ENCODE data around the gene USP10. TPM values are rescaled to one million over a fixed set of nuclear protein-coding genes. Genes with fewer than 3 reads are reported as not detected.
A peak's percentile ranks its signal among the peaks of the same experiment; 100 is the strongest.

The USP10 gene
- total RNA-seq, 4 donors from 2014 or later = 49.1 to 70.2 (median 60.0) TPM

DNA sequence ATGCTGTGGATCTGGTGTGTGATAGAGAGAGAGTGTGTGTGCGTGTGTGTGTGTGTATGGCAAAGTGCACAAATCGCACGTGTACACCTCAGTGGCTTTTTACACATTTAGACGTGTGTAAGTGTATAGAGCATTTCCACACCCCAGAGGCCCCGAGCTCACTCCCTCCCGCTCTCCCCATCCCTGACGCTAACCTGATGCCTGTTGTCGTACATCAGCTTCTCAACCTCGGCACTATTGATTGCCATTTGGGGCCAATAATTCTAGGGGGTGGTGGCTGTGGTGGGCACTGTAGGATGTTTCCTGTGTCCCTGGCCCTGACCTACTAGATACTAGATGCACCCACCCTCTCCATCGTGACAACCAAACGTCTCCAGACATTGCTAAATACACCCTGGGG lies 89.6 kb downstream of the USP10 start:
- no peaks in the 10 kb centered on the region for H3K9me3 ChIP-seq
- no peak overlapping the region for H3K27ac ChIP-seq
- 76 to 89% methylated on average over 7 to 9 of the region's 11 CpGs for WGBS, 2 donors (ENCODE audit: low coverage in 1 of 2)
- TF ChIP-seq, protein P1, sequence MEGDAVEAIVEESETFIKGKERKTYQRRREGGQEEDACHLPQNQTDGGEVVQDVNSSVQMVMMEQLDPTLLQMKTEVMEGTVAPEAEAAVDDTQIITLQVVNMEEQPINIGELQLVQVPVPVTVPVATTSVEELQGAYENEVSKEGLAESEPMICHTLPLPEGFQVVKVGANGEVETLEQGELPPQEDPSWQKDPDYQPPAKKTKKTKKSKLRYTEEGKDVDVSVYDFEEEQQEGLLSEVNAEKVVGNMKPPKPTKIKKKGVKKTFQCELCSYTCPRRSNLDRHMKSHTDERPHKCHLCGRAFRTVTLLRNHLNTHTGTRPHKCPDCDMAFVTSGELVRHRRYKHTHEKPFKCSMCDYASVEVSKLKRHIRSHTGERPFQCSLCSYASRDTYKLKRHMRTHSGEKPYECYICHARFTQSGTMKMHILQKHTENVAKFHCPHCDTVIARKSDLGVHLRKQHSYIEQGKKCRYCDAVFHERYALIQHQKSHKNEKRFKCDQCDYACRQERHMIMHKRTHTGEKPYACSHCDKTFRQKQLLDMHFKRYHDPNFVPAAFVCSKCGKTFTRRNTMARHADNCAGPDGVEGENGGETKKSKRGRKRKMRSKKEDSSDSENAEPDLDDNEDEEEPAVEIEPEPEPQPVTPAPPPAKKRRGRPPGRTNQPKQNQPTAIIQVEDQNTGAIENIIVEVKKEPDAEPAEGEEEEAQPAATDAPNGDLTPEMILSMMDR (IDR thresholded peaks at IDR 0.05) = no peak
- TF ChIP-seq POLR2A (IDR thresholded peaks at IDR 0.05) (no peak), POLR2AphosphoS5 (IDR thresholded peaks at IDR 0.05) (no peak), EP300 (IDR thresholded peaks at IDR 0.05) (no peak)
- ATAC-seq = no peak
- no peaks in the 10 kb centered on the region for H3K27me3 ChIP-seq
- peaks cover 0 to 28% (median 15%) of the 10 kb centered on the region in 3 donors for H3K4me1 ChIP-seq
- no peak overlapping the region for H3K4me3 ChIP-seq
- H3K36me3 ChIP-seq = no peaks in the 10 kb centered on the region

DNA sequence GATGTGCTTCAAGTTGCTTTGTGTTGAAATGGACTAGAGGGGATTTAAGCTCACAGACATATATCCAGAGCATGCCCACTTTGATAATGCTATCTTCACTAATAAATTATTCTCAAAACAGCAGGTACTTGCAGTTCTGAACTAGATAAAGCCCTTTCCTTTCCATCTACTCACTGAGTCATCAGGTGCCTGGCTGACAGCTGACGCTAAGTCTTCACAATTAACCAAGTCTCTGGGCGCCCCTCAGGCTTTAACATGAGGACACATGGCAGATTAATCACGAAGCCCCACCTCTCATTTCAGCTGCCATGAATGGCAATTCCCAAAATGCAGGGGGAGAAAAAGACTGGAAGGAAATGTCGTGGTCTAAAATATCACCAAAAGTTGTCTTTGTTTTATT lies 90.5 kb downstream of the USP10 start:
- H3K27ac ChIP-seq = no peak overlapping the region
- WGBS, 2 donors (ENCODE audit: low coverage in 1 of 2) = 93 to 100% methylated on average over 1 to 4 of the region's 4 CpGs
- H3K36me3 ChIP-seq = no peaks in the 10 kb centered on the region
- peaks cover 0 to 35% (median 22%) of the 10 kb centered on the region in 3 donors for H3K4me1 ChIP-seq
- H3K9me3 ChIP-seq = no peaks in the 10 kb centered on the region
- no peaks in the 10 kb centered on the region for H3K27me3 ChIP-seq
- ATAC-seq = no peak
- no peak overlapping the region for H3K4me3 ChIP-seq
- no peak for TF ChIP-seq POLR2A (IDR thresholded peaks at IDR 0.05)
- TF ChIP-seq, protein P1 (IDR thresholded peaks at IDR 0.05) = no peak
- TF ChIP-seq POLR2AphosphoS5 (IDR thresholded peaks at IDR 0.05) = no peak

DNA sequence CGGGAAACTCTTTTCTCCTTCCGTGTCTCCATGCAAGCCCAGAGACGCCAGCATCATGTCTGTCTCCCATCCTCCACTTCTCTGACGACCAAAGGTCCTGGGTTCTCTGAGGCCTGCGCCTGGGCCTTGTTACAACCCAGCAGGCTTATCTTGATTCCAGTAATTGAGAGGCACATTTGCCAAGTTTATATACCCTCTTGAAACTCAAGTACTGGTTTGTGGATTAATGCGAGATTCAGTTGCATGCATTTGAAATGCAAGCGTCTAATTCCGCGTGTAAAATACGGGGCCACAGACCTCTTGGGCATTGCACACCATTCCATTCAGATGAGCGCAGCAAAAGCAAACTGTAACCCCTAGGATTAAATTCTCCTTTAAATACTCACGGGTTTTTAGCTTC lies 91.3 kb downstream of the USP10 start:
- no peak for ATAC-seq
- 88 to 99% methylated on average over 9 to 12 of the region's 12 CpGs for WGBS, 2 donors (ENCODE audit: low coverage in 1 of 2)
- TF ChIP-seq EP300 (IDR thresholded peaks at IDR 0.05) = no peak
- no peak for TF ChIP-seq POLR2A (IDR thresholded peaks at IDR 0.05)
- peak; percentile 25 for TF ChIP-seq POLR2AphosphoS5 (IDR thresholded peaks at IDR 0.05)
- TF ChIP-seq, protein P1 (IDR thresholded peaks at IDR 0.05) = no peak

DNA sequence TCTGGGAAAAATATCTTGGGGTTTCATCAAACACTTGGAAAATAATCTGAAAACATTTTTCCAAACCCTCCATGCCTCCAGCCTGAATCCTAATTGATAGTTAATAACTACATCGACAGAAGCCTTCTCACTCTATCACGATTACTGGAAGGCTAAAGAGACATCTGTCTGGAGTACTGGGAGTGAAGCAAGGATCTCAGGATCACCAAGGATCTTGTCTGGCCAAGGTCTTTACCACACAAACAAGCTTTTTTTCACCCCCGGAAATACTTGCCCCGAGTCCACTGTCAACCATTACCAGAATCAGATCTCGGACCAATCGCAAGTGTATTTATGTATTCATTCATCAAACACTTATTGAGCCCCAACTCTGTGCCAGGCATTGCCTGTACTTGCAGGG lies 91.7 kb downstream of the USP10 start:
- no peak for TF ChIP-seq POLR2A (IDR thresholded peaks at IDR 0.05)
- TF ChIP-seq, protein P1 (IDR thresholded peaks at IDR 0.05) = no peak
- TF ChIP-seq POLR2AphosphoS5 (IDR thresholded peaks at IDR 0.05) = no peak
- TF ChIP-seq EP300 (IDR thresholded peaks at IDR 0.05) = no peak
- Histone ChIP-seq H3K9me3 (no peaks in the 10 kb centered on the region), H3K27ac (no peak overlapping the region), H3K4me1 (peaks cover 0 to 29% (median 16%) of the 10 kb centered on the region in 3 donors), H3K27me3 (no peaks in the 10 kb centered on the region), H3K36me3 (no peaks in the 10 kb centered on the region), H3K4me3 (no peak overlapping the region)
- ATAC-seq = no peak
- 87% methylated on average over 6 of the region's 6 CpGs; no CpG with 5 or more reads in 1 of the 2 donors for WGBS, 2 donors (ENCODE audit: low coverage in 1 of 2)

More for the DNA sequence above, 91.3 kb downstream of the USP10 start:
- H3K4me3 ChIP-seq = no peak overlapping the region
- no peaks in the 10 kb centered on the region for H3K9me3 ChIP-seq
- H3K4me1 ChIP-seq = peaks cover 0 to 33% (median 18%) of the 10 kb centered on the region in 3 donors
- H3K27me3 ChIP-seq = no peaks in the 10 kb centered on the region
- no peaks in the 10 kb centered on the region for H3K36me3 ChIP-seq
- no peak overlapping the region for H3K27ac ChIP-seq

DNA sequence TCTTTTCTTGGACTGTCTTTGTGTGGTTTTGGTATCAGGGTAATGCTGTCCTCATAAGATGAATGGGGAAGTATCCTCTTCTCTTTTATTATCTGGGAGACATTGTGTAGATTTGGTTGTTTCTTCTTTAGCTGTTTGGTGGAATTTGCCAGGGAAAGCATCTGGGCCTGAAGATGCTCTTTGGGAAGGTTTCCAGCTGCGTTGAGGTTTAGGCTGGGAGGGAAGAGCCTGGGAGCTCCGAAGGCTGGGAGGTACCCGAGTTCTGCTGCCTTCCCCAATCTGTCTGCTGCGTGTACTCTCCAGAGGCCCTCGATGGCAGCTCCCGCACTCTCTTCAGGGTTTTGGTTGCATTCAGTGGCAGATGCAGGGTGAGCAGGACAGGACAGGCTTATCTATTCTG lies 94.4 kb downstream of the USP10 start:
- Histone ChIP-seq H3K4me3 (no peak overlapping the region), H3K36me3 (no peaks in the 10 kb centered on the region), H3K27me3 (no peaks in the 10 kb centered on the region), H3K27ac (peak overlapping the region; percentile 72 to 90 (median 84)), H3K9me3 (no peaks in the 10 kb centered on the region), H3K4me1 (peaks cover 0 to 18% (median 11%) of the 10 kb centered on the region in 3 donors)
- no peak for ATAC-seq
- no peak for TF ChIP-seq EP300 (IDR thresholded peaks at IDR 0.05)
- TF ChIP-seq POLR2A (IDR thresholded peaks at IDR 0.05) = no peak
- no peak for TF ChIP-seq POLR2AphosphoS5 (IDR thresholded peaks at IDR 0.05)
- TF ChIP-seq, protein P1 (IDR thresholded peaks at IDR 0.05) = no peak
- 78% methylated on average over 5 of the region's 6 CpGs; no CpG with 5 or more reads in 1 of the 2 donors for WGBS, 2 donors (ENCODE audit: low coverage in 1 of 2)
